Astrocyte of the hippocampus (primary cell): Measurements from ENCODE around the gene RAB31.
A peak's percentile ranks its signal among the peaks of the same experiment; 100 is the strongest.

Experiments
- DNase-seq: peaks from one replicate; pipeline ENCODE4 v3.0.0; 2011; ENCODE audit warnings: low read depth, low spot score

The RAB31 gene

DNA sequence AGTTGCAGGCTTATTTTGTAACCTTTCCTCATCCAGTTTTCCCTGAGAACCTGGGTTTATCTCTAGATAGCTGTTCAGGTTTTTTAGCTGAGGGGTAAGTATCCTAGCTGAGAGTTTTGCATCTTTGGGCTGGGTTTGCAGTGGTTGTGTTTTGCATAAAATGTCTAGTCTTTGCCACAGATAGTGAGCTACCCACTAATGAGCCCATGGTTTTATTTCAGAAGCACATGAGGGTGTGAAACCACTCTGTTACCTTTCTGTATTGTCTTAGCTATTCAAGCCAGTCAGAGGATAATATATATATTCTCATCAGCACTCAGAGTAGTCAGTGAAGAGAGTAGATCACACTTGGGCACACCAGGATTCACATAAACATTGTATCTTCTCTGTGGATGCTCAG is 153.1 kb downstream of the RAB31 start:
- DNase-seq, result no peak

DNA sequence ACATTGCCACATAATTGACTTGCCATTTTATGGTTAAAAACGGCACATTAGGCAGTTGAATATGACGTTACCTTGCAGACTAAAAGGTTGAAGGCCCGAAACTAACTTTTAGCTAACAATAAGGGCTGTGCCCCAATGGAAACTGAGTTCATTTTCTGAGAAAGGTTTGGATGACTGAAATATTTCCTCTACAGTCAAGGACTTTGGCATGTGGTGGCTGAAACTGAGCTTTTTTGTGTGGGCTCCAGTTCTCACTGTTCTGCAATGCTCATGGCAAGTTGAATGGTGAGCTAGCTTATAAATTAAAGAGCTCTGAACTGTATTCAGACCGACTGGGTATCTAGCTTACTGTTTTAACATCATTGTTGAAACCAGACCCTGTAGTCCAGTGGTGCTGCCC is 153.8 kb downstream of the RAB31 start:
- no peak for DNase-seq

DNA sequence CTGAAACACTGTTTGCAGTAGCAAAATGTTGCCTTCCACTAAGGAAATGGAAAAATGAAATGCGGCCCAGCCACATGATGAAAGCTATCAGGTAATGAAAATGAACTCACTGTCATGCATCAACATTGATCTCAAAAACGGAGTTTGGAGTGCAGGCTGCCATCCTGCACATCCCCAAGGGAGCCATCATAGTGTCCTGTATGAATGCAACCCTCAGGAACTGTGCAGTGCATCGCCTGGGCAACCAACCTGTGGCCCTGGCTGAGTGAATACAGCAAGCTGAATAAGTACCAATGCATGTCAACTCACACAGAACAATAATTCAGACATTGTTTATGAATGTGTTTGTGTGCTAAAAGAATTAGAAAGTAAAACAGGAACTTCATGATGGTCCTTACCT is 154.6 kb downstream of the RAB31 start:
- DNase-seq, result no peak

GRCh38 chr18:9863282-9863681 is 155.2 kb downstream of the RAB31 start:
- DNase-seq, result no peak

GRCh38 chr18:9865764-9866490 is 157.8 kb downstream of the RAB31 start:
- no peak for DNase-seq

- no peak for DNase-seq
Observed at GRCh38 chr18:9866627-9867026, 158.5 kb downstream of the RAB31 start.

DNA sequence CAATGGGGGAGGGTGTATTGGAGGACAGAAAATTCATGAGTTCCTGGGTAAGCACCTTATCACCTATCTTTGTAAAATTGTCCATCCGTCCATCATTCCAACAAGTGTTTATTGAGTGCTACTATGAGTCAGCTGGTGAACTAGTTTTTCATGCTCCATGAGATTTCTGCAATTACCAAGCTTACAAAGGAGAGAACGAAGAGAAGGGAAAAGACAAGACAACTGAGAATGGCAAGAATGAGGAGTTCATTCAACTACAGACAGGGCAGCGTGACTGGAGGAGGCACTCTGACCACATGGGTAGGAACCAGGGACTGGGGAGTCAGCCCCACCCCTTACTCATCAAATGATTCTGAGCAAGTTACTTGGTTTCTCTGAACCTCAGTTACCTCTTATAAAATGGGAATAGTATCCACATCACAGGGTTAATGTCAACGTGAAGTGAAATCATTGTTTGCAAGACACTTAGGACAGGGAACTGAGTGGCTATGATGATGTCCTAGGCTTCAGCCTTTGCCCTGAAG is 159.0 kb downstream of the RAB31 start:
- peak; percentile 15 for DNase-seq

DNA sequence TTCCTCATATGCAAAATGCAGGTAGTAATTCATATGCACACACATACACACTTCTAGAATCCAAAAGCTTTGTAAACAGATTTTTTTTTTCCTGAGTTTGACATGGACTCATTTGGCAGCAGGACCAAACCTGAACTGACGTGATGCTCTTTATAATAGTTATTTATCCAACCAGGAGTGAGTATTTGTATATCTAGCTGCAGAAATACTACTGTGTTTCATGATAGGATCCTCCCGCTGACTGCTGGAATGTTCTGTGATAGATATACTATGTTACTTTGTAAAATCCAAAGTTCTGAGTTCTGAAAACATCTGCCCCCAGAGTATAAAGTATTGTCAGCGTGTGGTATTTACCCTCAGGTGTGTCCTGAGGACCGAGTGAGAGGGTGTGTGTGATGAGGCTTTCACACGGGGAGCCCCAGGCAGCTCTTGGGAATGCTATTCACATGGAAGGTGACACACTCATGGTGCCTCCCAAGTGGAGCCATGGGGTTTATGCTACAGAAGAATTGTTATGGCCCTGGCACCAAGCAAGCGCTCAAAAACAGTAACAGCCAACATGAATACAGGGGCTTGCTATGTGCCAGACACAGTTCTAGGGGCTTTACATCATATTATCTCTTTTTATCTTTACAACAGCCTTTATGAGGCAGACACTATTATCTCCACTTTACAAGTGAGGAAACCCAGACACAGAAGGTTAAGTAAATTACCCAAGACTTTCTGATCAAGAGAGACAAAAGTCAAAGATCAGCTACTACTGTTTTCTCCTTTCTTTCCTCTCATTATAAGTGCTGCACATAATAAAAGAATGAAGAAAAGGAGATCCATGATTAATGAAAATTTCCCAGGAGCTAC is 161.0 kb downstream of the RAB31 start:
- DNase-seq, result peak; percentile 20

DNA sequence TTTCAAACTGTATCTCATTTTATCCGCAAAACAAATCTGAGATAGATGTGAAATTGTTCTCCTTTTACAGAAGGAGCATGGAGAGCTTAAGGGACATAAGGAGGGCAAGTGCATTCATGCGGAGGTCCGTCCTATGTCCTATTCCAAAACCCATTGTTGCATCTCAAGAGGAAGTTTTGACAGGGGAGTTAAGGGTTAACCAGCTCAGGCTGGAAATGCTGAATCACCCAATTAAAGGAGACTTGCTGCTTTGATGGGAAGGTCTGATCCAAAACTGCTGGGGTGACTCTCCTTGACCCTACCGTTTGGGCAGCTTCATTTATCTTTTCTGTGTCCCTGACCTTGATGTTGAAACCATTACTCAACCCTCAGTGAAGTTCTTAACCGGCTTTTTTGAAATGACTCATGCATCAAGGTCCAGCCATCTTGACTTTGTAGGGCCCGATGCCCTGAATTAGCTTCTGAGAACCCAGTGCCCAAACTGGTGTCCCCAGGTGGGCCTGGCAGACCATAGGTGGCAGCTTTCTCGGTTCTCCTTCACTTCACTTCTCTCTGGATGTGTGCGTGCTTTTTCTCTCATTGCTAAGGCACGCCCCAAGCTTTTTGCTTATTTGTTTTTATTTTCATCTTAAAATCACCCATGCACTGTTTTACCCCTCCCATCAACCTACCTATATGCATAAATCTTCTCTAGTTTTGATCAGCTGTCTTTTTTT is 161.8 kb downstream of the RAB31 start:
- peak; percentile 48 for DNase-seq

GRCh38 chr18:9870431-9871008 is 162.4 kb downstream of the RAB31 start:
- no peak for DNase-seq

DNA sequence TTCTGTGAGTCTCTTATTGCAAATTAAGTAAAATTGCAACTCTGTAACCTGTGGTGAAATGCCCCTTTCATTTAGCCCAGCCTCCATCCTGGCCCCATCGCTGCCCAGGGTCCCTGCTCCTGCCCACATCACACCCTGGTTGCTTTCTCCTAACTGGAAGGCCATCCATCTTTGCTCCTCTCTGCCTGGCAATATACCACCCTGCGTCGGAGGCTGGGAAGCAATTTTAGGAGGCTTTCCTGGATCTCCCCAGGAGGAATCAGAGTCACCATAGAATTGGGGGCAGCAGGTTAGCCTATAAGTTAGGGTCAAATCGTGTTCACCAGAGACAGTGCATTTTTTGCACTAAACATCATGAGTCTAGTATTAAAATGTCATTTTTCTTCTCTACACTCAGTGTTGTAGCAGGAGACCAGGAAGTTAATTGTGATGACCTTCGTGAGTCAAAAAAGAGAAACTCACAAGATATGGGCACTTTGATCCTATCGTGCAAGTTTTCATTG is 163.2 kb downstream of the RAB31 start:
- no peak for DNase-seq

GRCh38 chr18:9872823-9873222 is 164.7 kb downstream of the RAB31 start:
- no peak for DNase-seq

GRCh38 chr18:9874728-9875127 is 166.6 kb downstream of the RAB31 start:
- DNase-seq, result no peak

- DNase-seq, result peak; percentile 5
Observed at GRCh38 chr18:9876212-9876866, 168.2 kb downstream of the RAB31 start.

- DNase-seq, result peak; percentile 87
Observed at GRCh38 chr18:9876867-9877654, 169.0 kb downstream of the RAB31 start.

DNA sequence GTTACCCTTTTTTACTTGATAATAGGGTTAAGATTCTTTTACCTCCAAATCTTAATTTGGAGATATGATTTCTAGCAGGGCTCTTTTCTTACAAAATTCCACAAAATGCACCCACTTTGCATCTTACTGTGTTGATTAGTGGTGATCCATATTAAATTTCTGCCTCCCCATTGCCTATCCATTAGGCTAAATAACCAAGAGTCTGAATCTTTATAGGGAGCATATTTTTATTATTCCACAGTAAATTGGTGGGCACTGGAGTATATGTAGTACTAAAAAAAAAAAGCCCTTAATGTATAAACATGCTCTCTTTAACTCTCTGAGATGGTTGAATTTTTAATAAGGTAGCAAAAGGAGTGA is 169.5 kb downstream of the RAB31 start:
- DNase-seq, result no peak

- DNase-seq, result no peak
Observed at GRCh38 chr18:9878095-9878494, 170.0 kb downstream of the RAB31 start.

DNA sequence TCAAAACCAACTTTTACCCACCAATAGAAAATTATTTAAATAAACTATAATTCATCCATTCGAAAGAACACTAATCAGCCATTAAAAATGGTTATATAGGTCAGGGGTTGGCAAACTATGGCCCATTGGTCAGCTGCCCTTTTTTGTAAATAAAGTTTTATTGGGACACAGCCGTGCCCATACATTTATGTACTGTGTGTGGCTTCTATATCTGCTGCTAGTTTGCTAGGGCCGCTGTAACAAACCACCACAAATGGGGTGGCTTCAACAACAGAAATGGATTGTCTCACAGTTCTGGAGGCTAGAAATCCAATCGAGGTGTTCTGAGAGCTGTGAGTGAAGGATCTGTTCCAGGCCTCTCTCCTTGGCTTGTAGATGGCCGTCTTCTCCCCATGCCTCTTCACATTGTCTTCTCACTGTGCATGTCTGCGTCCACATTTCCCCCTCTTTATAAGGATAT is 170.7 kb downstream of the RAB31 start:
- DNase-seq, result no peak

DNA sequence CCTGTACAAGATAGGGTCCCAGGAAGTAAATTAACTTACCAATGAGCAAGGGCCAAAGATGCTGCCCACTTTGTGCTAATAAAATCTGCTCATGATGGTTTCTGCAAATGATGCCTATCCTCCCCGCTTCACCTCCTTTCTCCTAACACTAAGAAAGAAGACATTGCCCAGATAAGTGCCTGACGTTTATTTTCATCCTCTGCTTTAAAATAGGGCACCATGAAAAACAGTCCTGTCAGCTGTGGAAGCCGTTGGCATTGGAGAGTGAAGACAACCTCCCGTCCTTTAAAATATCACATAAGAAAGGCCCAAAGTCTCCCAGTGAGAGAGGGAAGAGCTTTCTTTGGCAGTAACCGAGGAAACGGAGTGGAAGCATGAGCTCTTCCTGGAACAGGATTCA is 176.0 kb downstream of the RAB31 start:
- DNase-seq, result no peak

DNA sequence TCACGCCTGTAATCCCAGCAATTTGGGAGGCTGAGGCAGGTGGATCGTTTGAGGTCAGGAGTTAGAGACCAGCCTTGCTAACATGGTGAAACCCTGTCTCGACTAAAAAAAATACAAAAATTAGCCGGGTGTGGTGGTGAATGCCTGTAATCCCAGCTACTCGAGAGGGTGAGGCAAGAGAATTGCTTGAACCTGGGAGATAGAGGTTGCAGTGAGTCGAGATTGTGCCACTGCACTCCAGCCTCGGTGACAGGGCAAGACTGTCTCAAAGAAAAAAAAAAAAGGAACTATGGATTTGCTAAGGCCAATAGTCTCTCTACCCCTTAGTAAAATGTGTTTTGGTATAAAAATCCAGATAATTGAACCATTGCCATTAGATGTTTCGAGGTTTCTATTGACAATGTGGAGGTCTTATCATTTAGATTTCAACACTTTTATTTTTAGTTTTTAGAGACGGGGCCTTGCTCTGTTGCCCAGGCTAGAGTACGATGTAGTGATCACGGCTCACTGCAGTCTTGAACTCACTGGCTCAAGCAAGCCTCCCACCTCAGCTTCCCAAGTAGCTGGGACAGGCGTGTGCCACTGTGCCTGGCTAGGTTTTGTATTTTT is 176.5 kb downstream of the RAB31 start:
- no peak for DNase-seq
